NCI-H1048 (cell line): ENCODE results near the gene UNC13D.
"Not testable (repeated sequence)": the region's sequence is repeated elsewhere in the genome, so short reads cannot be mapped to it uniquely, and the experiment has no call there.

ENCODE experiments used
- DNase-seq: peaks from one replicate; lab custom pipeline; 2025; lab: John Stamatoyannopoulos, UW

The UNC13D gene

GRCh38 chr17:75874323-75875181, 30.3 kb upstream of the UNC13D start:
- DNase-seq: no peak

- DNase-seq: no peak
Observed at GRCh38 chr17:75873587-75874322, 29.6 kb upstream of the UNC13D start.

- no peak for DNase-seq
Observed at GRCh38 chr17:75872434-75873351, 28.5 kb upstream of the UNC13D start.

- DNase-seq: not testable (repeated sequence)
Observed at GRCh38 chr17:75870228-75870627, 26.0 kb upstream of the UNC13D start.

- no peak for DNase-seq
Observed at GRCh38 chr17:75869282-75870141, 25.3 kb upstream of the UNC13D start.

- not testable (repeated sequence) for DNase-seq
Observed at GRCh38 chr17:75868730-75869281, 24.6 kb upstream of the UNC13D start.

- DNase-seq: not testable (repeated sequence)
Observed at GRCh38 chr17:75865404-75866188, 21.4 kb upstream of the UNC13D start.

GRCh38 chr17:75864887-75865286, 20.7 kb upstream of the UNC13D start:
- DNase-seq: not testable (repeated sequence)

- DNase-seq: no peak
Observed at GRCh38 chr17:75864448-75864871, 20.3 kb upstream of the UNC13D start.

GRCh38 chr17:75861927-75862317, 17.7 kb upstream of the UNC13D start:
- no peak for DNase-seq

- DNase-seq: not testable (repeated sequence)
Observed at GRCh38 chr17:75859358-75859757, 15.2 kb upstream of the UNC13D start.

- no peak for DNase-seq
Observed at GRCh38 chr17:75856062-75856756, 12.0 kb upstream of the UNC13D start.

GRCh38 chr17:75855310-75856061, 11.3 kb upstream of the UNC13D start, which contains the start of gene WBP2:
Gene WBP2 (minus strand): TSS chr17:75855335. CDS start chr17:75855297, 38 bp downstream.
- peak; percentile 99 for DNase-seq

GRCh38 chr17:75854881-75855309, 10.7 kb upstream of the UNC13D start:
- no peak for DNase-seq

GRCh38 chr17:75854101-75854748, 10.0 kb upstream of the UNC13D start:
- no peak for DNase-seq

GRCh38 chr17:75853433-75853832, 9.2 kb upstream of the UNC13D start:
- no peak for DNase-seq

- DNase-seq: not testable (repeated sequence)
Observed at GRCh38 chr17:75851693-75851991, 7.4 kb upstream of the UNC13D start.
